ENCODE measurements around the gene DDX20.
A peak's percentile ranks its signal among the peaks of the same experiment; 100 is the strongest.

Gene DDX20

DNA sequence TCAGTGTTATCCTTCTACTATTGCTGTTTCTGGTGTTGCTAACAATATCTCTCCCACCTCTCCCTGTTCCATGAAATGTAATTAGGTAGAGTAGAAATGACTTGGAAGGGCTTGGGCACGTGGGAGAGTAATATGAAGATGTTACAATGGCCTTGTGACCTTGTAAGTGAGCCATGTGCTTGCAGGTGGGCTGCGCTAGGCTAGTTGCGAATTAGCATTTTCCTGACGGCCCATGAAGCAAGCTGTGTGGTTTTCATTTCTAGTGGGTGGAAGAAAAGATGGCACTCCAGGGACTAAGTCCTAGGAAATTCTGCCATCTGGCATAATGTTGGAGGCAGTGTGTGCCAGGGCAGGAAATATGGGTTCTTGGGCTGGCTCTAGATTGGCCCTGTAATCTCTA, 7.8 kb upstream of the DDX20 start:
- DNase-seq (ENCODE audit: low read depth): no peak

- DNase-seq (ENCODE audit: low read depth): no peak
Measured at GRCh38 chr1:111749628-111750027, 6.1 kb upstream of the DDX20 start.

GRCh38 chr1:111750856-111751255, 4.8 kb upstream of the DDX20 start:
- DNase-seq (ENCODE audit: low read depth): no peak

DNA sequence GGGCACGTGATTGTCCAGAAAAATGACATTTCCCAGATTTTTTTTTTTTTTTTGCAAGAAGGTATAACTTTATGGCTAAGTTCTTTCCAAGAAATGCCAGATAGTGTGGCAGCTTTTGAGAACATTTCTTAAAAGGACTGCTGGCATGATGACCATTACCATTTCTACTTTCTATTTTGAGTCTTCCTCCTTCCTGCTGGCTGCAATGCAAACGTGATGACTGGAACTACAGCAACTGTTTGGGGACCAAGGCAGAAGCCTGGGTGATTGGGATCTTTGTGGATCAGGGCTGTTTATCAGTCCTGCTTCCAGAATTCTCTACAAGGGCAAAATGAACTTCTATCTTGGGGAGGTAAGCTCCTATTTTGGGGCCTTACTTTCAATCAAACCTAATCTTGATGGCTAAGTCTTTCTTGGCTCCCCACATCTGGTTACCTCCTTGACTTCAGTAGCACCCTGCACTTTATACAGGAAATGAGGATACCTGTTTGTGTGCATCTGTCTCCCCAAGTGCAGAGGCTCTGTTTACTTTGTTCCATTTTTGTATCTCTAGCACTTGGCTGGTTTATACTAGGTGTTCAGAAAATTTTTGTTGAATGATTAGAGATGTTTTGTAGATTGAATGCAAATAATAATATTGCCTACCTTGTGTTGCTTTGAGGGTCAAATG, 3.7 kb upstream of the DDX20 start:
- DNase-seq (ENCODE audit: low read depth): no peak

DNA sequence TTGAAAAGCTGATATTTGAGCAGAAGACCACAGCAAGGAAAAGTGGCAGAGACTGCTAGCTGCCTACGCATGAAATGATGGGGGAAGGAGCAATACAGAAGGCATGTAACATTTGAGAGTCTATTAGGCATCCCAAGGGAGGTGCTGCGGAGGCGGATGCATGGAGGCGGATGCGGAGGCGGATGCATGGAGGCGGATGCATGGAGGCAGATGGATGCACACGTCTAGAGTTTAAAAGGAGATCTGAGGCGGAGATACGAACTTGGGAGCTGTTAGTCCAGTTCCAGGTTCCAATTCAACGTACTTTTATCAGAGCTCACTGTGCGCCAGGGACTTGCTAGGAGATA, 744 bp upstream of the DDX20 start:
- DNase-seq (ENCODE audit: low read depth): no peak

DNA sequence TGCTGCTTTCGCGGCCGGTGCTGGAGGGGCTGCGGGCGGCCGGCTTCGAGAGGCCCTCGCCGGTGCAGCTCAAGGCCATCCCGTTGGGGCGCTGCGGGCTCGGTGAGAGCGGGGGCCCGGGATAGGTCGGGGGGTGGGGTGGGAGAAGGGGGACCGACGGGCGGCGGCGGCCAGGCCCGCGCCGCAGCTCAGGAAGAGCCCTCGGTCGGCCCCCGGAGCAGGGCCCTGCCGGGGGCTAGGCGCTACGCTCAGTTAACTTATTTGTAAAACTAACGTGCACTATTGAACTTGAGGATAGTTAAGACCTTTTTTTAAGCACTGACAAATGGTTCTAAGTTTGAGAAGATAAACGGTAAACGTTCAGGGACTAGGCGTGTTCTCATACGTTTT, 418 bp downstream of the DDX20 start:
- DNase-seq (ENCODE audit: low read depth): no peak

DNA sequence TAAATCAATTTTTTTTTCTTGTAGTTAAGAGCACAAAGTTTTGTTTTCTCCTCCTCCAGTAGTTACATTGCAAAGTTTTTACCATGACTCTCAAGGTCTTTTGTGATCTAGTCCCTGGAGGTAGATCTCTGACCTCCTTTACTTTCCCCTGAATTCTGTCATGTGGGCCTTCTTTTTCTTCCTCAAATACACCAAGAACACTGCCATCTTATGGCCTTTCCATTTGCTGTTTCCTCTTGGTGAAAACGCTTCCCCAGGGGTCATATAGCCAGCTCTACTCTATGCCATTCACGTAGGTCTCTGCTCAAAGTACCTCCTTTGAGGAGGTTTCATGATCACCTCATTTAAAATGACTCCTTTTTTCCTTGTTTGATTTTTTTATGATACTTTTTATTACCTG, 2.7 kb downstream of the DDX20 start:
- no peak for DNase-seq (ENCODE audit: low read depth)

DNA sequence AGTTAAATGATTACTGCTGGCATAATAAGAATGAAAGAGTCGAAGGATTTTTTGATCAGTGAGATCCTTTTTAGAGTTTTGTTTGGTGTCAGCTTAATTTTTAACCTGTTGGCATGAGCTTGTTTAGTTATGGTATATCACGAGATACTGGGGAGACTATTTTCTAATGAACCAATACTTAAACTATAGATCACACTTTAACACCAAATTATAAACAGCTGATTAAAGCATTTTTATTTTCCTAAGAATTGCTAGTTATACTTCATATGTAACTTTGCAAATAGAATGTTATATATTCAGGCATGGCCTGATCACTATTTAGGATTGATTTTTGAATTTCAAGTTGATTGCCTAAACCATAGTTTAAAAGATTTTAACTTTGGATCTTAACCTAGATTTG, 6.0 kb downstream of the DDX20 start:
- DNase-seq (ENCODE audit: low read depth): no peak

DNA sequence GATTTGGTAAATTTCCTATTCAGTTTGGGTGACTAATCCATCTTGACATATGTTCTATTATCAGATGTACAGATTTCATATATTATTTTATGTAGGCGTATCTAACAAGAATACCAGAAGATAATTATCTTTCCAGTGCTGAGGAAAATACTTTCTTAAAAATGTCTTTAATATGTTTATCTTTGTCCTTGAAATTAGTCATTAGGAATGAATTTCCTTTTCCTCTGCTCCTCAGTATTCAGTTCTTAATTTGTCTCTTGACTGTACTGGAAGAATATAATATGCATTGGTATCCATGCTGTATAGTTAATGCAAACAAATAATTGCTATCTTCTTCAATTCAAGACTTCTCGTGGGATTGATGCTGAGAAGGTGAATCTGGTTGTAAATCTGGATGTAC, 6.6 kb downstream of the DDX20 start:
- no peak for DNase-seq (ENCODE audit: low read depth)

DNA sequence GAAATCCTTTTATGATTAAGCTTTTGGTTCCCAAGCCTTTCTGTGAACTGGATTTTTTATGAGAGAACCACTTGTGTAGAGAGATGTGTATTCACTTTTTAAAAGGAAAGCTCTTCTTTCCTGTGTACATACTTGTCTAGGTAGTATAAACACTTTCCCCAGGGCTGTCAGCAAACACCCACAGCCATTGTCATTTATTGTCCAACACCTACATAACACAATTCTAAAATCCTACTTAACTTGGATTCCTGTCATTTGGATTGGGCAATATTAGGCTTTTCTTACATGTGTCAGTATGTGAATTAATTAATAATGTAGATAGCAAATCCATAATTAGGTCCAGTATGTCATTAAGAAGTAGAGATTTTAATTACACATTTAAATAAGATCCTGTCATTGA, 12.3 kb downstream of the DDX20 start:
- DNase-seq (ENCODE audit: low read depth): no peak

DNA sequence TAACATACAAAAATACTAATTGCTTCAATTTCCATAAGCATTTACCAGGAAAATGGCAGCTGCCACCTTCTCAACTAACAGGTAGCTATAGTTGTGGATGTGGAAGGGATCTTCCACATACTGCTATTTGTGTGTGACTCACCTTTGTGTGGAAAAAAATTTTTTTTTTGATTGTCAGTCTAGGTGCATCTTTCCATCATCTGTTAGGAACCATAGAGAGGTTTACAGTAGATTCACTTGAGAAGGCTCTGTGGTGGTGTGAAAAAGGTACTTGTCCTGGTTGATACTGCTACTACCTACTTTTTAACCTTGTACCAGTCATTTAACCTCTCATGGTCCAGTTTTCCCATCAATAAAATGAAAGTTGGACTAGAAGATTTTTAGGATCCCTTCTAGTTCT, 12.9 kb downstream of the DDX20 start:
- no peak for DNase-seq (ENCODE audit: low read depth)

- DNase-seq (ENCODE audit: low read depth): peak; percentile 53
Measured at GRCh38 chr1:111769517-111770146, 13.9 kb downstream of the DDX20 start.

DNA sequence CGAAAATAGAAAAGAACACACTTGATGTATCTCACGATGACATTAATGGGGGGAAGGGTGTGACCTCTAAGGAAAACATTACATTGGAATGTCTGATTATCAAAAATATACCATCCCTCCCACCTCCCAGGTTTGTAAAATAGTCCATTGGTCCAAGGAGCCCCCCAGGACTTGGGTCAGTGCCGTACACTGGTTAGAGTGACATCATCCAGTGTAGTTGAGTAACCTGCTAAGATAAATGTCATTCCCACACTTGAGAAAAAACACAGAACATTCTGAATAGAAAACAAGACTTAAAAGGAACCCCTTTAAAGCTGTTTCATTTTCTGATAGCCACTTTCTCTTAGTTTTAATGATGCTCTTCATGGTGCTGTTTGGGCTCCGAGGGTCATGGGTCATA, 15.2 kb downstream of the DDX20 start:
- no peak for DNase-seq (ENCODE audit: low read depth)

DNA sequence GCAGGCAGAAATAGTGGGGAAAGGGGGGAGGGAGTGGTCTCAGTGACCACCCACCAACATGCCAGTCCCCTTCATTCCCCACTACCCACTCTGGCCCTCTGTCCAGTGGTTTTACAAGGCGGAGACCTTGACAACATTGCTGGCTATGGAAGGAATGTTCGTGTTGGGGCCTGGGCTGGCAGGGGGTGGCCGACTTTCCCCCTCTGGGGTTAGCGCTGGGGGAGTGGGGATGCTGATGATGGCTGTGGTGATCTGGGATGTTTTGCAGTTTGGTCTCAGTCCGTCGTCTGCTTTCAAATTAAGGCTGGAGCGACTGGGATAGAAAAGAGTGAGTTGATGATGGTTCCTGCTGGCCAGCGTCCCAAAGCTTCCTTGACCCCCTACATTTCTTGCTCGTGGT, 20.3 kb downstream of the DDX20 start:
- DNase-seq (ENCODE audit: low read depth): no peak

GRCh38 chr1:111776391-111776790, 20.7 kb downstream of the DDX20 start:
- DNase-seq (ENCODE audit: low read depth): no peak

DNA sequence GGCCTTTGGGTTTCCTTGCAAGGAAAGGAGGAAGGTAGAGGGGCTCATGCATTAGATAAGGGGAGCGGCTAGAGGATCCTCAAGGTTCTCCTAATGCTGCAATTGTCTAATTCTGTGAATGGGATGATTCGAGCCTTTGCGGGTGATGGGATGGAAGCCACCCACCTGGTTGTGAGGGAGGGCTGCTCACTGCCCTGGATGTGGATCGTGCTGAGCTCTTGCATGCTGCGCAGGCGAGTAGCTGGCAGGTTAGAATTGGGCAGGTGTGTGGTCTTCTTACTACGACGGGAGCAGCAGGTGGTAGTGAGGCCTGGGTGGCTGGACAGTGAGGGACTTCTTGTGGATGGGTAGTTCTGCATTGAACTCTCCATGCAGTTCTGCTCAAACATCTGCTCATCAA, 21.2 kb downstream of the DDX20 start:
- DNase-seq (ENCODE audit: low read depth): no peak

DNA sequence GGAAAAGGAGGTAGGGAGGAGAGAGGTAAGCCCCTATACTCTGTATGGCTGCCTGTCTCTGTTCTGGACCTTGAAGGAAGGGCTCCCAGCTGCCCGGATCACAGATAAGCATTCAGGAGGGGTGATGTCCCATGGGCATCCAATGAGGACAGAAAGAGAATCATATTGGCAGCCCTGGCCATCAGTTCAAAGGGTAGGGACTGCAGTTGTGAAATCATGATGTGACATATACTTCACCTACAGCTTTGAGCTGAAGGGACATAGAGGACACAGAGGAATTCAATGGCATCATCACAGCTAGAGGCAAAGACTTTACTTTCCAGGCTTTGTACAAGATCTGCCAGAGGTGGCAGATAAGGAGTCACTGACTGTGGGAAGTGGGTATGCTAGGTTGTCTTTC, 21.6 kb downstream of the DDX20 start:
- no peak for DNase-seq (ENCODE audit: low read depth)

- DNase-seq (ENCODE audit: low read depth): no peak
Measured at GRCh38 chr1:111778066-111778465, 22.4 kb downstream of the DDX20 start.

DNA sequence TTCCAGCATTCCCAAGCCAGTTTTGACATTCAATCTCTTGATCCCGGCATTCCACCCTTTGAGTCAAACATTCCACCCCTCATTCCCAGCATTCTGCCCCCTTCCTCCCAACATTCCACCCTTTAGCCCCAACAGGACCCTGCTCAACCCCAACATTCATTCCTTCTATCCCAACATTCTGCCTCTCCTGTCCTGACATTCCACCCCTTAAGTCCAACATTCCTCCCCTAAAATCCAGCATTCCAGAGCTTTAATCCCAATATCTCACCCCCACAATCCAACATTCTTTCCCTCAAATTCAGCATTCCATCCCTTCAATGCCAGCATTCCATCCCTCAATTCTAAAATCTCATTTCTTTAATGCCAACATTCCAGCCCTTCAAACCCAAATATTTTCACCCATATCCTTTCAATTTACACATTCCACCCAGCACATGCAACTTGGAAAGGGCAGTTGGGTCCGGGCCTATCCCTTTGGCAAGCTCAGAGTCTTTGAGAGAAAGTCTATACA, 22.9 kb downstream of the DDX20 start:
- DNase-seq (ENCODE audit: low read depth): peak; percentile 49

GRCh38 chr1:111779546-111779945, 23.8 kb downstream of the DDX20 start:
- no peak for DNase-seq (ENCODE audit: low read depth)

- DNase-seq (ENCODE audit: low read depth): no peak
Measured at GRCh38 chr1:111784273-111784901, 28.7 kb downstream of the DDX20 start.

DNA sequence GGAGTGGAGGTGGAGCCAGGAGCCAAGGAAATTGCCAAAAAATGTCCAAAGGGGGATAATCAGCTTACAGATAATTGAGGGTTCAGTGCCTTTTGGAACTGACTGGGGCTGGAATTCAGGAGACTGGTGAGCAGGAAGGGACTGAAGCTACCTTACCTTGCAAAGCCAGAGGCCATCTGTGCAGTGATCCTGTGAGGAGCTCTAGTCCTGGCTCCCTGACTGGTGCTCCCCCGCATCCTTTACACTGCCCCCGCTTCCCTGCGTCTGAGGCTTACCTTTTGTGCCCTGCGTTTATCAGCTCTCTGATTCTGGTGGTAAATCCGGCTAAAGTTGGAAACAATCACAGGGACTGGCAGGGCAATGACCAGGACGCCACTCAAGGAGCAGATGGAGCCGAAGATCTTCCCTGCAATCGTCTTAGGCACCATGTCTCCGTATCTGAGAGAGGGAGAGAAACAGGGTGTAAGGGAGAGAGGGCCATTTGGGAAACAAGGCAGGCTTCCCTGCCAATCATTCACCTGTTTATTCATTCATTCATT, 31.0 kb downstream of the DDX20 start:
- DNase-seq (ENCODE audit: low read depth): no peak

DNA sequence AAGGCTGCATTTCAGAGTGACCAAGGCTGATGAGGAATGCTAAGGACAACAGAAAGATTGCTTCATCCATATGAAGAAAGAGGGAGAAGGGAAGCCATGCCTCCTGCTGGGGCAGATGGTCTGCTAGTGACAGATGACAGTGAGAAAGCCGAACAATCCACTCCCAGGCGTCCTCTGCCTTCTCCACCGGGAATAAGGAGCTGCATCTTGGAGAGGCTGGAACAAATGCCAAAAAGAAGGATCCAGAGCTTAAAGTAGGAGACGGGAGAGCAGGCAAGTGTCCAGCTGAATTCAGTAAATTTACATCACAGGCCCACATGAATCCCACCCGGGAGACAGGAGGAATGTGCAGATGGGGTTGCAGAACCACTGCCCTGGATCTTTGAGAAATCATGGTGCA, 33.4 kb downstream of the DDX20 start:
- DNase-seq (ENCODE audit: low read depth): no peak

Measured in HS-5 (cell line).